Measurements from ENCODE around the gene FAM50B.

FAM50B gene

DNA sequence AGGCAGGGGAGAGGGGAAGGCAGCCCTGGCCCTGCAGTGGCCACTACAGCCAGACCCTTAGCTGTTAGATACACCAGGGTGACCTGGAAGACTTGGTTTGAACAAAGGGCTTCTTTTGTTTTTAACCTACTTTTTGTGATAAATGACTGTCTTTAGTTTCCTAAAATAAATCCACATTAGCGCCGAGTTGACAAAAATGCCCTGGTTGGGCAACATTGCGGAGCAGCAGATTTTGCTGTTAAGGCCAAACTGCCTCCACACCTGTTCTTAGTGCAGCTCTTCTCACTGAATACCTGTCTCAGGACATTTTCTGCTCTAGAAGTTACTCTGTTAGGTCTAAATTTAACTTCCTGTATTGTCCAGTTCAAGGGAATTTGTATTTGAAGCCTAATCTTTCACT, 42.7 kb downstream of the FAM50B start:
- H3K4me3 ChIP-seq (ENCODE audit: low read depth, low read length), result no peak overlapping the region
- TF ChIP-seq, protein P1, sequence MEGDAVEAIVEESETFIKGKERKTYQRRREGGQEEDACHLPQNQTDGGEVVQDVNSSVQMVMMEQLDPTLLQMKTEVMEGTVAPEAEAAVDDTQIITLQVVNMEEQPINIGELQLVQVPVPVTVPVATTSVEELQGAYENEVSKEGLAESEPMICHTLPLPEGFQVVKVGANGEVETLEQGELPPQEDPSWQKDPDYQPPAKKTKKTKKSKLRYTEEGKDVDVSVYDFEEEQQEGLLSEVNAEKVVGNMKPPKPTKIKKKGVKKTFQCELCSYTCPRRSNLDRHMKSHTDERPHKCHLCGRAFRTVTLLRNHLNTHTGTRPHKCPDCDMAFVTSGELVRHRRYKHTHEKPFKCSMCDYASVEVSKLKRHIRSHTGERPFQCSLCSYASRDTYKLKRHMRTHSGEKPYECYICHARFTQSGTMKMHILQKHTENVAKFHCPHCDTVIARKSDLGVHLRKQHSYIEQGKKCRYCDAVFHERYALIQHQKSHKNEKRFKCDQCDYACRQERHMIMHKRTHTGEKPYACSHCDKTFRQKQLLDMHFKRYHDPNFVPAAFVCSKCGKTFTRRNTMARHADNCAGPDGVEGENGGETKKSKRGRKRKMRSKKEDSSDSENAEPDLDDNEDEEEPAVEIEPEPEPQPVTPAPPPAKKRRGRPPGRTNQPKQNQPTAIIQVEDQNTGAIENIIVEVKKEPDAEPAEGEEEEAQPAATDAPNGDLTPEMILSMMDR (IDR thresholded peaks at IDR 0.05; ENCODE audit: insufficient read depth, low read depth, low read length, missing control alignments), result no peak
- DNase-seq (ENCODE audit: low read depth), result no peak

DNA sequence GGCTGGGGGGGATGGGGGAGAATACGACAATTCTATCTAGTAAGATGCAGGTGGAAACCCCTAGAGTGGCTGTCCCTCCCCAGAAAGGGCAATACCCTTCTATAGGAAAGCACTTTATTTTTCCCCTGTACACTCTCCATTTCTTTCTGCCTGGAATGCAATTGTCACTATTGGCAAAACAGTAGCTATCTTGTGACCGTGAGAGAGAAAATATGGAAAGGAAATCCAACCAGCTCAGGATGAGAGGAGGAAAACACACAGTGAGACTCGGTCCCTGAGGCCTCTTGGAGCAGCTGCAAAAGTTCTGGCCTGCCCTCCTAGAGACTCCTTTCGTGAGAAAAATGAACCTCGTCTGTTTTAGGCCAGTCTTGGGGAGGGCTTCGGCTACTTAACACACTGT, 43.4 kb downstream of the FAM50B start:
- TF ChIP-seq, protein P1 (IDR thresholded peaks at IDR 0.05; ENCODE audit: insufficient read depth, low read depth, low read length, missing control alignments), result no peak
- no peak overlapping the region for H3K4me3 ChIP-seq (ENCODE audit: low read depth, low read length)
- no peak for DNase-seq (ENCODE audit: low read depth)

DNA sequence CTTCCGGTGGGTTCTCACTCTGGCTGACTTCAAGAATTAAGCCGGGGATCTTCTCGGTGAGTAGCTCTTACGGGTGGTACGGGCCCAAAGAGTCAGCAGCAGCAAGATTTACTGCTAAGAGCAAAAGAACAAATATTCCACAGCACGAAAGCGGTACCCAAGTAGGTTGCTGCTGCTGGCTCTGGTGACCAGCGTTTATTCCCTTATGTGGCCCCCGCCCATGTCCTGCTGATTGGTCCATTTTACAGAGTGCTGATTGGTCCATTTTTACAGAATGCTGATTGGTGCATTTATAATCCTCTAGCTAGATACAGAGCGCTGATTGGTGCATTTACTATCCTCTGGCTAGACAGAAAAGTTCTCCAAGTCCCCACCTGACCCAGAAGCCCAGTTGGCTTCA, 44.3 kb downstream of the FAM50B start:
- DNase-seq (ENCODE audit: low read depth), result no peak
- TF ChIP-seq, protein P1 (IDR thresholded peaks at IDR 0.05; ENCODE audit: insufficient read depth, low read depth, low read length, missing control alignments), result no peak
- no peak overlapping the region for H3K4me3 ChIP-seq (ENCODE audit: low read depth, low read length)

DNA sequence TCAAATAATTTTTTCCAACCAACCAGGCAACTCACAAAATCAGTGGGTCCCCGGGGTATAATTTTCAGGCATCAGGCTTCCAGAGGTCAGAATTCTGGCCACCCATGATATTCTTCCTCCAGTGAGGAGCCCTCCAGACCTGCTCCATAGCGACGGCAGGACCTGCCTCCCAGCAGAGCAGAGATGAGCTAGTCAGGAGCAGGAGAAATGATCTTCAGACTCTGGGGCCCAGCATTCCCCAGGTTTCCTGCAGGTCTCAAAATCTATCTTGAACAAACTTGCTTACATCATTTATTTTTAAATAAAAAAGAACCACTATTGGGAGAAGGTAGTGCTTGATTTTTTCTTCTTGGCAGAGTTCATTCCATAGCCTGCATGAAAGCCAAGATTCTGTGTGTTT, 44.7 kb downstream of the FAM50B start:
- TF ChIP-seq, protein P1 (IDR thresholded peaks at IDR 0.05; ENCODE audit: insufficient read depth, low read depth, low read length, missing control alignments), result no peak
- DNase-seq (ENCODE audit: low read depth), result no peak
- H3K4me3 ChIP-seq (ENCODE audit: low read depth, low read length), result no peak overlapping the region

DNA sequence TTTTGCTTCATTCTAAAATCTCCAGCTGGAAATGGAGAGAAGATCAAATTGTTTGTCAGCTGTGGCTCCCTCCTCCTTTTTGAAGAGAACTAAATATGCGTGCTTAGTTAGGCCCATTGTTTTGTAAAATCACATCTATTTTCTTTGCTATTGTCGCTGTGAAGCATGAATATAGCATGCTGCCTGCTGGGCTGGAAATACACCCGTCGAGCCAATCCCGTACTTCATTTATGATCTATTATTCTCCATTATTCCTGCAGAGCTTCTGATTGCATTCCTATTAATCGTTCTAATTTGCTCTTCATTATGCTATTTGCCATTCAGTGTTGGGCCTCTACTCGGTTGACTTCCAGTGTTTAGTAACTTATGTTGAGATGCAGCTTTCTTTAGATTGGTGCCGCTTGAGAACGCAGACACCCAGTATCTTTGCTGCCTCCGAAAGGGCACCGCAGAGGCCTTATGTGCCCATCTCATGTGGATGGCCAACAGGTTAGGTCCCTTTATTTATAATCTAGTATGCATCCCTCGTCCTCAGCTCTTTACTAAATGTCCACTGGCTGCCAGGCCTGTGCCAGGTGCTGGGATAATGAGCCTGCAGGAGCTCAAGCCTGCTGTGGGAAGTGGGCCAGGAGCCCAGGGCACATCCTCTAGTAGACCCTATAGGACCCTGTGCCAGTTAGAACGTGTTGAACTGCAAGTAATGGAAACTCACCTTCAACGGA, 45.6 kb downstream of the FAM50B start:
- TF ChIP-seq, protein P1 (IDR thresholded peaks at IDR 0.05; ENCODE audit: insufficient read depth, low read depth, low read length, missing control alignments), result no peak
- no peak for DNase-seq (ENCODE audit: low read depth)
- H3K4me3 ChIP-seq (ENCODE audit: low read depth, low read length), result no peak overlapping the region

DNA sequence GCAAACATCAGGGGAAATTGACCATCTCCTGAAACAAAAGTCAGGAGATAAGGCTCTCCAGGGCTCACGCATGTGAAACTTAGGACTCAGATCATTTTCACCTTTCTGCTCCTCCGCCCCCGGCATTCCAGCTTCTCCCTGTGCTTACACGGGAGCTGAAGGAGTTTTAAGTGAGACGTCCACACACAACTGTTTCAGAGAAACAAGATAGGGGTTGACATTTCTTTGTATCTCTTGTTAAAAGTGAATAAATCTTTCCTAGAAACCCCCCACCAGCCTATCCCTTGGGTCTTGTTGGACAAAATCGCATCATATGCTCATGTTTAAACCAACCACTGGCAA, 46.1 kb downstream of the FAM50B start:
- TF ChIP-seq, protein P1 (IDR thresholded peaks at IDR 0.05; ENCODE audit: insufficient read depth, low read depth, low read length, missing control alignments), result no peak
- H3K4me3 ChIP-seq (ENCODE audit: low read depth, low read length), result no peak overlapping the region
- no peak for DNase-seq (ENCODE audit: low read depth)

DNA sequence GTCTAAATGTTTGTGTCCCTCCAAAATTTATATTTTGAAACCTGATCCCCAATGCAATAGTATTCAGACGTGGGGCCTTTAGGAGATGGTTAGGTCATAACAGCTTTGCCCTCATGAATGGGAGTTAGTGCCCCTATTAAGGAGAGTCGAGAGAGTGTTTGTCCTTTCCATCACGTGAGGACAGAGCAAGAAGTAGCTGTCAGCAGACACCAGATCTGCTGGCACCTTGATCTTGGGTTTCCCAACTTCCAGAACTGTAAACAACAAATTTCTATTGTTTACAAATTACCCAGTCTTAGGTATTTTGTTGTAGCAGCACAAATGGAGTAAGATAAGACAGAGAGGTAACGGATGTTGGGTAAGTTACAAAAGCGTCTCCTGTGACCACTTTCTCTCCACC, 46.6 kb downstream of the FAM50B start:
- TF ChIP-seq, protein P1 (IDR thresholded peaks at IDR 0.05; ENCODE audit: insufficient read depth, low read depth, low read length, missing control alignments), result no peak
- no peak for DNase-seq (ENCODE audit: low read depth)
- H3K4me3 ChIP-seq (ENCODE audit: low read depth, low read length), result no peak overlapping the region
